DOHH2 (cell line): ENCODE measurements around the gene DGAT2L6.

Experiments
- H3F3A ChIP-seq: fragments of 200-600 bp; sonication (generic), shearing (Covaris generic); 2 replicates; pipeline ENCODE4 v1.6.0; 2016; ENCODE audit warnings: antibody characterized with exemption, mild to moderate bottlenecking; ENCODE audit not compliant: control insufficient read depth, insufficient read depth
- H3K27ac ChIP-seq: fragments of 200-600 bp; sonication (generic); 2 replicates; pipeline ENCODE4 v1.5.1; 2014; ENCODE audit warnings: low read depth, mild to moderate bottlenecking, low read length, moderate library complexity
- H3K27me3 ChIP-seq: fragments of 200-600 bp; sonication (generic); 2 replicates; pipeline ENCODE4 v1.6.1; 2014; ENCODE audit warnings: mild to moderate bottlenecking, low read length, mixed read lengths; ENCODE audit not compliant: control insufficient read depth
- H3K36me3 ChIP-seq: fragments of 200-600 bp; sonication (generic); 2 replicates; pipeline ENCODE4 v1.6.1; 2014; ENCODE audit warnings: mild to moderate bottlenecking, low read length, moderate library complexity, mixed read lengths; ENCODE audit not compliant: control insufficient read depth
- H3K4me1 ChIP-seq: fragments of 200-600 bp; sonication (generic); 2 replicates; pipeline ENCODE4 v1.6.1; 2014; ENCODE audit warnings: mild to moderate bottlenecking, low read length, mixed read lengths; ENCODE audit not compliant: control insufficient read depth
- H3K4me2 ChIP-seq: fragments of 200-600 bp; sonication (generic); 2 replicates; pipeline ENCODE4 v1.6.0; 2014; ENCODE audit warnings: mild to moderate bottlenecking, low read length, moderate library complexity
- H3K4me3 ChIP-seq: fragments of 200-600 bp; sonication (generic); 2 replicates; pipeline ENCODE4 v1.5.1; 2014; ENCODE audit warnings: mild to moderate bottlenecking, low read length, mixed read lengths
- H3K79me2 ChIP-seq: fragments of 200-600 bp; sonication (generic); 2 replicates; pipeline ENCODE4 v1.6.1; 2014; ENCODE audit warnings: mild to moderate bottlenecking, low read length, mixed read lengths; ENCODE audit not compliant: control insufficient read depth
- H3K9me2 ChIP-seq: fragments of 200-600 bp; sonication (generic); replicated peaks from 2 replicates; pipeline ENCODE4 v1.6.1; 2014; ENCODE audit warnings: mild to moderate bottlenecking, low read length, mixed read lengths; ENCODE audit not compliant: control insufficient read depth
- H3K9me3 ChIP-seq: fragments of 200-600 bp; sonication (generic); 2 replicates; pipeline ENCODE4 v1.6.1; 2014; ENCODE audit warnings: antibody characterized with exemption, low read length, mixed read lengths; ENCODE audit not compliant: control insufficient read depth, insufficient read depth
- H4K20me1 ChIP-seq: fragments of 200-600 bp; sonication (generic); 2 replicates; pipeline ENCODE4 v1.6.0; 2014; ENCODE audit warnings: low read depth, mild to moderate bottlenecking, antibody characterized with exemption, low read length, moderate library complexity; ENCODE audit not compliant: control insufficient read depth, insufficient read depth
- CTCF ChIP-seq: fragments of 200-600 bp; sonication (generic); IDR thresholded peaks from one replicate; pipeline ENCODE4 v1.5.1; 2014; ENCODE audit warnings: antibody characterized with exemption, mild to moderate bottlenecking, low read depth, low read length; ENCODE audit not compliant: poor library complexity, severe bottlenecking
- EZH2phosphoT487 ChIP-seq: fragments of 200-600 bp; sonication (generic); IDR thresholded peaks from 2 replicates; pipeline ENCODE4 v1.6.1; 2017; ENCODE audit warnings: borderline replicate concordance, mild to moderate bottlenecking, antibody characterized with exemption, low read length, moderate library complexity, mixed read lengths

Gene DGAT2L6

GRCh38 chrX:70174754-70175153 lies 2.5 kb upstream of the DGAT2L6 start:
- Histone ChIP-seq H4K20me1 (no peaks in the 10 kb centered on the region), H3K27ac (no peak overlapping the region), H3K9me2 (no peaks in the 10 kb centered on the region), H3K27me3 (no peaks in the 10 kb centered on the region), H3K79me2 (no peaks in the 10 kb centered on the region), H3F3A (no peaks in the 10 kb centered on the region), H3K4me2 (no peak overlapping the region), H3K4me1 (peaks cover 26% of the 10 kb centered on the region), H3K9me3 (no peaks in the 10 kb centered on the region), H3K4me3 (no peak overlapping the region), H3K36me3 (no peaks in the 10 kb centered on the region)
- no peak for TF ChIP-seq EZH2phosphoT487
- no peak for TF ChIP-seq CTCF

GRCh38 chrX:70175338-70175737 lies 1.9 kb upstream of the DGAT2L6 start:
- Histone ChIP-seq H3K4me3 (no peak overlapping the region), H3K4me1 (peaks cover 26% of the 10 kb centered on the region), H3K79me2 (no peaks in the 10 kb centered on the region), H3K36me3 (no peaks in the 10 kb centered on the region), H4K20me1 (no peaks in the 10 kb centered on the region), H3K27me3 (no peaks in the 10 kb centered on the region), H3K9me3 (no peaks in the 10 kb centered on the region), H3K27ac (no peak overlapping the region), H3K4me2 (no peak overlapping the region), H3K9me2 (no peaks in the 10 kb centered on the region), H3F3A (no peaks in the 10 kb centered on the region)
- no peak for TF ChIP-seq EZH2phosphoT487
- no peak for TF ChIP-seq CTCF

DNA sequence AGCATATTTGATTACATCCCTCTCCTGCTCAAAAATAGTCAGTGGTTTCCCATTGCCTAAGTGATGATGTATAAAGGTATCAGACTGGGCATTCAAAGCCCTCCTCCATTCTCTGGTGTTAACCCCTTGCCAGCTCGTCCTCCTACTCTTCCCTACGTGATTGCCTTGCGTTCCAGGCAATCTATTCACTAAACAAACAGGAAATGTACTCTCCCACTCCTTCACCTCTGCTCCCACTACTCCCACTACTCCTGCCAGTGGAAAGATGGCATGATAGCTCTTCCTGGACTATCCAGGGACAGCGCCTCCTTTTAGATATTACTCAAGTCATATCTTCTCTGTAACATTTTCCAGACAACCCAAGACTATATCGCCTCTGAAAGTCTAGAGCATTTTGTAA lies 5.8 kb downstream of the DGAT2L6 start:
- Histone ChIP-seq H3K27me3 (no peaks in the 10 kb centered on the region), H3K9me3 (no peaks in the 10 kb centered on the region)
- TF ChIP-seq CTCF: no peak
- TF ChIP-seq EZH2phosphoT487: no peak

DNA sequence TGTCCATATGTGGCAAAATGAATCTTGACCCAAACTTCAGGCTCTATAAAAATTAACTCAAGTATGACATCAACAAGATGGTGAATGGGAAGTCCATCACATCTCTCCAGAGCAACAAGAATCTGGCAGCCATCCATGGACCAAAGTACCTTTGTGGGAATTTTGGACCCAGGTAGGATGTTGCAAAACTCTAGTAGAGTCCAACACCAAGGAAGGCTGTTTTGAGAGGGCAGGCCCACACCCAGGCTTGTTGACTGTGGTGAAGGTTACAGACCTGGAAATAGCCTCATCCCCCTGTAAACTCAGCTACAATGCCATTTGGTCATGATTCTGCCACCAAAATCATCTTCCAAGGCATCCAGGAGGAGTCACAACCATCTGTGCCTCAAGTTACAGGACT lies 12.9 kb downstream of the DGAT2L6 start:
- TF ChIP-seq CTCF (no peak), EZH2phosphoT487 (no peak)
- H3K4me2 ChIP-seq: no peak overlapping the region
- H3K9me3 ChIP-seq: no peaks in the 10 kb centered on the region

More for the DNA sequence above, 5.8 kb downstream of the DGAT2L6 start:
- H3K36me3 ChIP-seq: no peaks in the 10 kb centered on the region
- H3K27ac ChIP-seq: no peak overlapping the region
- no peaks in the 10 kb centered on the region for H3K79me2 ChIP-seq
- no peaks in the 10 kb centered on the region for H3F3A ChIP-seq
- H3K9me2 ChIP-seq: no peaks in the 10 kb centered on the region
- H4K20me1 ChIP-seq: no peaks in the 10 kb centered on the region
- no peak overlapping the region for H3K4me2 ChIP-seq
- H3K4me1 ChIP-seq: no peaks in the 10 kb centered on the region
- H3K4me3 ChIP-seq: no peak overlapping the region

More for the DNA sequence above, 12.9 kb downstream of the DGAT2L6 start:
- Histone ChIP-seq H3K4me3 (no peak overlapping the region), H3F3A (no peaks in the 10 kb centered on the region), H3K9me2 (no peaks in the 10 kb centered on the region), H3K79me2 (no peaks in the 10 kb centered on the region), H3K36me3 (no peaks in the 10 kb centered on the region), H3K27me3 (no peaks in the 10 kb centered on the region), H4K20me1 (no peaks in the 10 kb centered on the region), H3K27ac (no peak overlapping the region), H3K4me1 (no peaks in the 10 kb centered on the region)
